H9 (cell line): Measurements from ENCODE around the gene ZNF341. TPM values are rescaled to one million over a fixed set of nuclear protein-coding genes. Genes with fewer than 3 reads are reported as not detected.

Experiments
- DNase-seq: peaks from one replicate; pipeline ENCODE4 v3.0.0-alpha.2; 2017
- H2AFZ ChIP-seq: one replicate; pipeline ENCODE4 v1.6.1; 2013; ENCODE audit warnings: mild to moderate bottlenecking, low read length, control low read depth, moderate library complexity
- H2AK5ac ChIP-seq: 2 replicates; pipeline ENCODE4 v1.6.1; 2013; ENCODE audit warnings: low read length, control low read depth, mixed read lengths; ENCODE audit not compliant: insufficient read length
- H2BK120ac ChIP-seq: one replicate; pipeline ENCODE4 v1.6.1; 2013; ENCODE audit warnings: low read depth, mild to moderate bottlenecking, low read length, control low read depth, inconsistent platforms; ENCODE audit not compliant: poor library complexity, severe bottlenecking
- H2BK12ac ChIP-seq: 2 replicates; pipeline ENCODE4 v1.6.1; 2013; ENCODE audit warnings: low read length, control low read depth, mixed read lengths, low read depth; ENCODE audit not compliant: insufficient read length
- H2BK15ac ChIP-seq: 2 replicates; pipeline ENCODE4 v1.6.1; 2013; ENCODE audit warnings: low read depth, low read length, control low read depth
- H2BK20ac ChIP-seq: one replicate; pipeline ENCODE4 v1.6.1; 2013; ENCODE audit warnings: low read depth, mild to moderate bottlenecking, low read length, control low read depth, inconsistent platforms; ENCODE audit not compliant: poor library complexity, severe bottlenecking
- H2BK5ac ChIP-seq: 2 replicates; pipeline ENCODE4 v1.6.1; 2013; ENCODE audit warnings: low read length, control low read depth, mixed read lengths; ENCODE audit not compliant: insufficient read length
- H3K14ac ChIP-seq: 2 replicates; pipeline ENCODE4 v1.6.1; 2013; ENCODE audit warnings: low read length, control low read depth; ENCODE audit not compliant: insufficient read depth
- H3K18ac ChIP-seq: 2 replicates; pipeline ENCODE4 v1.6.1; 2013; ENCODE audit warnings: low read depth, mild to moderate bottlenecking, mixed read lengths, low read length, control low read depth; ENCODE audit not compliant: insufficient read length
- H3K23ac ChIP-seq: 2 replicates; pipeline ENCODE4 v1.6.1; 2013; ENCODE audit warnings: low read length, control low read depth, mixed read lengths, low read depth; ENCODE audit not compliant: insufficient read length
- H3K23me2 ChIP-seq: 2 replicates; pipeline ENCODE4 v1.6.1; 2013; ENCODE audit warnings: low read depth, mild to moderate bottlenecking, mixed read lengths, low read length, control low read depth; ENCODE audit not compliant: insufficient read length, poor library complexity, severe bottlenecking
- H3K27ac ChIP-seq: 2 replicates; pipeline ENCODE4 v1.5.1; 2013; ENCODE audit warnings: low read length, control low read depth, mixed read lengths, low read depth; ENCODE audit not compliant: insufficient read length
- H3K27me3 ChIP-seq: 2 replicates; pipeline ENCODE4 v1.6.1; 2013; ENCODE audit warnings: low read length, control low read depth, inconsistent platforms; ENCODE audit not compliant: insufficient read depth
- H3K4ac ChIP-seq: 2 replicates; pipeline ENCODE4 v1.6.1; 2013; ENCODE audit warnings: low read depth, mild to moderate bottlenecking, control low read depth, inconsistent platforms, low read length, moderate library complexity
- H3K4me1 ChIP-seq: 2 replicates; pipeline ENCODE4 v1.6.1; 2013; ENCODE audit warnings: low read length, control low read depth, inconsistent platforms; ENCODE audit not compliant: insufficient read depth
- H3K4me2 ChIP-seq: 2 replicates; pipeline ENCODE4 v1.6.1; 2013; ENCODE audit warnings: low read length, control low read depth, mixed read lengths; ENCODE audit not compliant: insufficient read length, insufficient read depth
- H3K56ac ChIP-seq: 2 replicates; pipeline ENCODE4 v1.6.1; 2013; ENCODE audit warnings: low read depth, mild to moderate bottlenecking, mixed read lengths, low read length, control low read depth; ENCODE audit not compliant: insufficient read length
- H3K79me1 ChIP-seq: 2 replicates; pipeline ENCODE4 v1.6.1; 2013; ENCODE audit warnings: low read depth, mild to moderate bottlenecking, moderate library complexity, low read length, control low read depth, inconsistent platforms; ENCODE audit not compliant: insufficient read depth, poor library complexity, severe bottlenecking
- H3K79me2 ChIP-seq: 2 replicates; pipeline ENCODE4 v1.6.1; 2013; ENCODE audit warnings: low read length, control low read depth, inconsistent platforms; ENCODE audit not compliant: insufficient read depth
- H3K9ac ChIP-seq: 2 replicates; pipeline ENCODE4 v1.6.1; 2013; ENCODE audit warnings: low read length, control low read depth, mixed read lengths; ENCODE audit not compliant: insufficient read length; ENCODE audit errors: extremely low read depth
- H3K9me3 ChIP-seq: one replicate; pipeline ENCODE4 v1.6.1; 2013; ENCODE audit warnings: low read depth, low read length, inconsistent platforms; ENCODE audit not compliant: control insufficient read depth
- H3T11ph ChIP-seq: one replicate; pipeline ENCODE4 v1.6.1; 2013; ENCODE audit warnings: mild to moderate bottlenecking, low read length, control low read depth, inconsistent platforms
- H4K20me1 ChIP-seq: one replicate; pipeline ENCODE4 v1.6.1; 2013; ENCODE audit not compliant: control insufficient read depth, insufficient read length, insufficient read depth
- H4K5ac ChIP-seq: 2 replicates; pipeline ENCODE4 v1.6.1; 2013; ENCODE audit warnings: low read depth, mild to moderate bottlenecking, mixed read lengths, low read length, control low read depth; ENCODE audit not compliant: insufficient read length
- H4K8ac ChIP-seq: replicated peaks from 2 replicates; pipeline ENCODE4 v1.6.1; 2013; ENCODE audit warnings: low read length, control low read depth, mixed read lengths, low read depth; ENCODE audit not compliant: insufficient read length
- H4K91ac ChIP-seq: 2 replicates; pipeline ENCODE4 v1.6.1; 2013; ENCODE audit warnings: low read depth, mild to moderate bottlenecking, moderate library complexity, mixed read lengths, low read length, control low read depth; ENCODE audit not compliant: insufficient read length
- H3K27ac Mint-ChIP-seq, 3 experiments: 2 replicates in 2 of 3; 3 replicates in 1 of 3; pipeline ENCODE4 v1.8.0; 2020 to 2021; ENCODE audit warnings: mixed read lengths in 3 of 3, mild to moderate bottlenecking in 1 of 3, moderate library complexity in 1 of 3
- H3K27me3 Mint-ChIP-seq: 2 replicates; pipeline ENCODE4 v1.8.0; 2021; ENCODE audit warnings: low read depth, mild to moderate bottlenecking, moderate library complexity, mixed read lengths
- H3K36me3 Mint-ChIP-seq, 3 experiments: 2 replicates in 2 of 3; 3 replicates in 1 of 3; pipeline ENCODE4 v1.8.0; 2020 to 2021; ENCODE audit warnings: low read depth in 3 of 3, mixed read lengths in 3 of 3; ENCODE audit not compliant: insufficient read depth in 1 of 3
- H3K4me1 Mint-ChIP-seq, 2 experiments: 2 replicates each; pipeline ENCODE4 v1.8.0; 2020; ENCODE audit warnings: mixed read lengths in 2 of 2
- H3K4me3 Mint-ChIP-seq, 2 experiments: 2 replicates in 1 of 2; 3 replicates in 1 of 2; pipeline ENCODE4 v1.8.0; 2020 to 2021; ENCODE audit warnings: mild to moderate bottlenecking in 2 of 2, mixed read lengths in 2 of 2, moderate library complexity in 1 of 2
- H3K9me3 Mint-ChIP-seq, 2 experiments: 2 replicates in 1 of 2; 3 replicates in 1 of 2; pipeline ENCODE4 v1.8.0; 2020; ENCODE audit warnings: mild to moderate bottlenecking in 2 of 2, mixed read lengths in 2 of 2, moderate library complexity in 1 of 2
- WGBS: extraction: QIAGEN DNeasy Blood & Tissue Kit; methylation state at CpG from one replicate; pipeline ENCODE4 v1.1.7; 2013; ENCODE audit warnings: missing lambda C conversion rate, low lambda C conversion rate, mixed read lengths; ENCODE audit not compliant: insufficient read length; ENCODE audit errors: extremely low coverage; 5-methylcytosine and 5-hydroxymethylcytosine counted together
- total RNA-seq: library from RNA; stranded (reverse); gene quantifications from 2 replicates; pipeline ENCODE4 v1.2.1, GENCODE V29; 2021
- TF ChIP-seq, protein P1 (sequence below): fragments of 200-600 bp; sonication (generic); conservative IDR thresholded peaks from 3 replicates; pipeline ENCODE4 v1.8.0; 2021; ENCODE audit warnings: antibody characterized with exemption, mild to moderate bottlenecking

Gene ZNF341
- total RNA-seq, 1 experiment from 2014 or later: 5.2 TPM

DNA sequence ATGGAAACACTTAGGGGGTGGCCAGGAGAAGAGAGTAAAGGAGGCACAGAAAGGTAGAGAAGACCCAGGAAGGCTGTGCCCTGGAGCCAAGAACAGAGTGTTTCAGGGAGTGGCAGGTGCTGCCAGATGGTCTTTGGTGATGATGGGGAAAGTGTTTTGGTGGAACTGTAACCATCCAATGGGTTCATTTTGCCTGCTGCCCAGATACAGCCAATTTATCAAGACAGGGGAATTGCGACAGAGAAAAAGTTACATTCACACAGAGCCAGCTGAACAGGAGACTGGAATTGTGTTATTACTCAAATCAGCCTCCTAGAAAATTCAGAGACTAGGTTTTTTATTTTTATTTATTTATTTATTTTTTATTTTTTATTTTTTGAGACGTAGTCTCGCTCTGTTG is 5.2 kb downstream of the ZNF341 start:
- Histone ChIP-seq H3K27ac (no peak overlapping the region), H3K23me2 (peaks cover 8% of the 10 kb centered on the region), H2AK5ac (no peak overlapping the region), H2BK15ac (no peak overlapping the region), H2BK20ac (no peak overlapping the region), H3K4ac (no peak overlapping the region), H3K56ac (no peak overlapping the region), H2BK120ac (no peak overlapping the region), H3K4me1 (no peaks in the 10 kb centered on the region), H3K79me2 (no peaks in the 10 kb centered on the region), H3K9me3 (peaks cover 5% of the 10 kb centered on the region), H3K9ac (no peak overlapping the region), H4K20me1 (no peaks in the 10 kb centered on the region), H3K4me2 (no peak overlapping the region), H2BK12ac (no peak overlapping the region), H3K14ac (no peak overlapping the region), H3T11ph (no peak overlapping the region), H2BK5ac (no peak overlapping the region), H4K5ac (no peak overlapping the region), H3K18ac (no peak overlapping the region), H2AFZ (no peak overlapping the region), H3K23ac (no peak overlapping the region), H4K91ac (no peak overlapping the region), H3K79me1 (no peaks in the 10 kb centered on the region), H4K8ac (no peak overlapping the region), H3K27me3 (no peaks in the 10 kb centered on the region)
- peaks cover 17 to 21% of the 10 kb centered on the region in 2 experiments for H3K9me3 Mint-ChIP-seq
- no peak overlapping the region for H3K27ac Mint-ChIP-seq
- TF ChIP-seq, protein P1, sequence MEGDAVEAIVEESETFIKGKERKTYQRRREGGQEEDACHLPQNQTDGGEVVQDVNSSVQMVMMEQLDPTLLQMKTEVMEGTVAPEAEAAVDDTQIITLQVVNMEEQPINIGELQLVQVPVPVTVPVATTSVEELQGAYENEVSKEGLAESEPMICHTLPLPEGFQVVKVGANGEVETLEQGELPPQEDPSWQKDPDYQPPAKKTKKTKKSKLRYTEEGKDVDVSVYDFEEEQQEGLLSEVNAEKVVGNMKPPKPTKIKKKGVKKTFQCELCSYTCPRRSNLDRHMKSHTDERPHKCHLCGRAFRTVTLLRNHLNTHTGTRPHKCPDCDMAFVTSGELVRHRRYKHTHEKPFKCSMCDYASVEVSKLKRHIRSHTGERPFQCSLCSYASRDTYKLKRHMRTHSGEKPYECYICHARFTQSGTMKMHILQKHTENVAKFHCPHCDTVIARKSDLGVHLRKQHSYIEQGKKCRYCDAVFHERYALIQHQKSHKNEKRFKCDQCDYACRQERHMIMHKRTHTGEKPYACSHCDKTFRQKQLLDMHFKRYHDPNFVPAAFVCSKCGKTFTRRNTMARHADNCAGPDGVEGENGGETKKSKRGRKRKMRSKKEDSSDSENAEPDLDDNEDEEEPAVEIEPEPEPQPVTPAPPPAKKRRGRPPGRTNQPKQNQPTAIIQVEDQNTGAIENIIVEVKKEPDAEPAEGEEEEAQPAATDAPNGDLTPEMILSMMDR: no peak
- H3K4me3 Mint-ChIP-seq: no peak overlapping the region; a peak in 1 of 5 replicates
- no CpG with 5 or more reads among the region's 3 CpGs for WGBS
- H3K36me3 Mint-ChIP-seq: peaks cover 17 to 28% (median 22%) of the 10 kb centered on the region in 3 experiments
- DNase-seq: no peak
- peaks cover 25 to 29% of the 10 kb centered on the region in 2 experiments for H3K4me1 Mint-ChIP-seq
- peaks cover 2% of the 10 kb centered on the region for H3K27me3 Mint-ChIP-seq
